UCSD-AML1 (cell line): ENCODE measurements around the gene SHC1.
"Not testable (repeated sequence)": the region's sequence is repeated elsewhere in the genome, so short reads cannot be mapped to it uniquely, and the experiment has no call there.

ENCODE experiments used
- DNase-seq: peaks from one replicate; lab custom pipeline; 2025; ENCODE audit not compliant: unreplicated experiment; lab: John Stamatoyannopoulos, UW

Gene SHC1

DNA sequence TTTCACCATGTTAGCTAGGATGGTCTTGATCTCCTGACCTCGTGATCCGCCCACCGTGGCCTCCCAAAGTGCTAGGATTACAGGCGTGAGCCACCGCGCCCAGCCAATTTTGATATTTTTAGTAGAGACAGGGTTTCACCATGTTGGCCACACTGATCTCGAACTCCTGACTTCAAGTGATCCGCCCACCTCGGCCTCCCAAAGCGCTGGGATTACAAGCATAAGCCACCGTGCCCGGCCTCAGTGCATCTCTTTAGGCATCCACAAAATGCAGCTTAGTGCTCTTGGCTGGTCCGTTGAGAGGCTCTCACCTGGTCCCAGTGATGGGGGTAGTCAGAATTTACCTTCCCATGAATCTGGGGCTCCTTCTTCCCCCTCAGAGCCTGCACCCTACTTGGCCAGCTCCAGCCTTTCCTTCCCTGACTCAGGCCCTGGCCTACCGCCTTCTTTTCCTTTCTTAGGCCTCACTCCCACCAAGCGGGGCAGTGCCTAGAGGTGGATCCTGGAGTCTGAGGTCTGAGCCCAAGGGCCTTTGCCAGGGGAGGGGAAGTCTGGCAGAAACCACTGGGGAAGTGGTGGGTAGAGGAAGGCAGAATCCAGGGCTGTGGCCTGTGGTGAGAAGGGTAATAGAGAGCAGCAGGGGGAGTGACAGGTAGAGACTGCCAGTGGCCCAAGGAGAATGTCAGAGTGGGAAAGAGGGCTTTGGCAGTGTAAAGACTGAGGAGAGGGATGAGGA lies 26.6 kb upstream of the SHC1 start:
- peak; percentile 79 for DNase-seq

DNA sequence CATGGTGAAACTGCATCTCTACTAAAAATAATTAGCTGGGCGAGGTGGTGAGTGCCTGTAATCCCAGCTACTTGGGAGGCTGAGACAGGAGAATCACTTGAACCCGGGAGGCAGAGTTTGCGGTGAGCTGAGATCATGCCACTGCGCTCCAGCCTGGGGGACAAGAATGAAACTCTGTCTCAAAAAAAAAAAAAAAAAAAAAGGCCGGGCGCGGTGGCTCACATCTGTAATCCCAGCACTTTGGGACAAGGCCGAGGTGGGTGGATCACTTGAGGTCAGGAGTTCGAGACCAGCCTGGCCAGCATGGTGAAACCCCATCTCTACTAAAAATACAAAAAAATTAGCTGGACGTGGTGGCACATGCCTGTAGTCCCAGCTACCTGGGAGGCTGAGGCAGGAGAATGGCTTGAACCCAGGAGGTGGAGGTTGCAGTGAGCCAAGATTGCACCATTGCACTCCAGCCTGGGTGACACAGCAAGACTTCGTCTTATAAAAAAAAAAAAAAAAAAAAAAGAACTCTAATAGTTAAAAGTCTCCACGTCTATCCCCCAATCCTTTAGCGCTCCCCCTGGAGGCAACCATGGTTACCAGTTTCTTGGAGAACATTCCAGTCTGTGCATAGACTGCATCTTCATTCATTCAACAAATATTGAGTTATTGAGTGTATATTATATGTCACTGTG lies 24.9 kb upstream of the SHC1 start:
- DNase-seq = peak; percentile 47

DNA sequence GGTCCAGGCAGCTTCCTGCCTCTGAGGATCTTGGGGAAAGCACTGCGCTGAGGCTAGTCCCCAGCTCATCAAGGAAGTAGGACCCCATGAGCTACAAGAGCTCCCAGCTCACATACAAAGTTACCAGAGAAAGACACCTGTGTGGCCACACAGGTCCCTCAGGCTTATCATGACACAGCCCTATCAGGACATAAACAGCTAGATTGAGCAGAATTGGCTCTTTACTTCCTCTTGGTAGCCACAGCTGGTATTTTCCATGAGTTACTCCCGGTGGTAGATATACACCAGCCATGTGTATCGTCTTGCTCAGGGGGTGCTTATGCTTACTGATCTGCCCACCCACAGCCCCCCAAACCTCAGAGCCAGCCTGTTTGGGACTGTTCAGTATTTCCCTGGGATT lies 24.0 kb upstream of the SHC1 start:
- no peak for DNase-seq

DNA sequence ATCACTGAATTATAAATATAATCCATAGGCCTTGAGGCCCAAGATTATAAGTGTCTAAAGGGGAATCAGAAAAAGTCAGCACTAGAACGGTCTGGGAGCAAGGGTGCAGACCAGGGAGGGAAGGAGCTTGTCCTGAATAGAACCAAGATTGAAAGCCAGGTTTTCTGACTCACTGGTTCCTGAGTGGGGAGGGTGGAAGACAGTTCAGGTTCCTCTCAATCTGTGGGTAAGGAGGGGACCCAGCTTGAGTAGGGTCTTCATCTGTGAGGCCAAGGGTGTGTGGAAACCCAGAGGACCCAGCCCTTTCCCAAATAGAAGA lies 23.7 kb upstream of the SHC1 start:
- DNase-seq = no peak

DNA sequence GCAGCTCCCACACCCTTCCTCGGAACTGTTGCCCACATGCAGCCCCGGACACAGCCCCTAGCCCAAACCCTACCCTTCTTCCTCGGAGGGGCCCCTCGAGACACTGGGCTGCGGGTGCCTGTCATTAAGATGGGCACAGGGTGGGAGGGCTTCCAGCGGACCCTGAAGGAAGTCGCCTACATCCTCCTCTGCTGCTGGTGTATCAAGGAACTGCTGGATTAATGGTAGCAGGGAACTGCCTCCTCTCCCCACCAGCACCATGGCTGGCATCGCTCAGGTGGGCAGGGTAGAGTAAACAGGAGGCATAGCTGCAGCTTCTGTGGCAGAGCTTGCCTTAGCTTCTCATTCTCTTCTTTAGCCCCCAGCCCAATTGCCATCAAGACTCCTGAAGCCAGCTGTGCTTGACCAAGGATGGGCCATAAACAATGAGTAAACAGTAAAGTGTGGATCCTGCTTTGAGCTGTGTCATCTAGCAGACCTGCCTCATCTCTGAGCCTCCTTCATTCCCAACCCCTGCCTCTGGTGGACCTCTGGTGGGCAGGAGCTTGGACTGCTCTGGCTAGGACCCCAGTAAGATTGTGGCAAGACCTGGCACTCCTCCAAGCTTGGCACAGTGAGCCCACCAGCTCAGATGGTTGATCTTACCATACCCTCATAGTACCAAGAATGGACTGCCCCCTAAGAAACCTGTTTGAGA lies 23.2 kb upstream of the SHC1 start, which contains the start of gene LENEP:
LENEP (plus strand) TSS at position 15 of the 697 bp plus-strand sequence; CDS start at position 37, 22 bp downstream.
- DNase-seq = no peak

DNA sequence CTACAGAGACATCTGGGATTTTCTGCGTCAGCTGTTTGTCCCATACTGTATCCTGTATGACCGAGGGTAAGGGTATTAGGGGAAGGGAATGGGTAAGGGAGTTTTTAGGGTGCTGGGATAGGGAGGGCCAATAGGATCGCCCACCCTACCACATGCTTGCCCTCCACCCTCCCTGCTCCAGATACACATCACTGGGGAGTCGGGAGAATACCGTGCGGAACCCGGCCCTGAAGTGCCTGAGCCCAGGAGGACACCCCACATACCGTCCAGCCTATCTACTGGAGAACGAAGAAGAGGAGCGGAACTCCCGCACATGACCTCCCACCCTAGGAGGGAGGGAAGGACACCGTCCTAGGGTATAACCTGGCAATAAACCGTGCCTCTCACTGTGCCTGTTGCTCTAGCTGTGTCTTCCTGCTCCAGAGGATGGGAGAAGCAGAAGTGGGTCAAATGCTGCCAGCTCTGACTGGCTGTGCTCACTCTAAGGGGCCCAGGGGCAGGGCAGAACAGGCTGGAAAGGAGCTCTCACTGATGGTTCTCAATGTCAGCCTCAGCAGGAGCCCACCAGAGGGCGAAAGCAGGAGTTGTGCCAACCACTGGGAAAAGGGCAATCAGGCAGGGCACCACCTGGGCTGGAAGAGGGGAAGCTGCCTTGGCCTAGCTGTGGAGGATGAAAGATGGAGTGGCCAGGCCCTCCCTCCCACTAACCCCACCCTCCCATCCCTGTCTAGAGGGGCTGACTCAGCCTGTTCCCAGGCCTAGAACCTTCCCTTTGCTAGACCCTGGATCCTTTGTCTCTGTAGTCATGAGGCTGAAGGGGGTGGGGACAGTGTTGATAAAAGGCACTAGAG lies 22.4 kb upstream of the SHC1 start:
- DNase-seq = peak; percentile 39

DNA sequence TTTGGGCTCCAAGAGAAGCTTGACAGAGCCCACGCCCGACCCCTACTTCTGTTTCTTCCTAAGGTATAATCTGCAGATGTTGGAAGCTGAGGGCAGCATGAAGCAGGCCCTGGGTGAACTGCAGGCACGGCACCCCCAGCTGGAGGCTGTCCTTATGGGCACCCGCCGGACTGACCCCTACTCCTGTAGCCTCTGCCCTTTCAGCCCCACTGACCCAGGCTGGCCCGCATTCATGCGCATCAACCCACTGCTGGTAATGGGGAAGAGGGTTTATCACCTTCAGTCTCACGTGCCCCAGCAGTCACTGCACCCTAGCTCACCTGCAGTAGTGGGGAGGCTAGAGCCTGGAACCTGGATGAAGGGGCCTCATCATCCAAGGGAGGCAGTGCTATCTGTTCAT lies 19.7 kb upstream of the SHC1 start:
- no peak for DNase-seq

DNA sequence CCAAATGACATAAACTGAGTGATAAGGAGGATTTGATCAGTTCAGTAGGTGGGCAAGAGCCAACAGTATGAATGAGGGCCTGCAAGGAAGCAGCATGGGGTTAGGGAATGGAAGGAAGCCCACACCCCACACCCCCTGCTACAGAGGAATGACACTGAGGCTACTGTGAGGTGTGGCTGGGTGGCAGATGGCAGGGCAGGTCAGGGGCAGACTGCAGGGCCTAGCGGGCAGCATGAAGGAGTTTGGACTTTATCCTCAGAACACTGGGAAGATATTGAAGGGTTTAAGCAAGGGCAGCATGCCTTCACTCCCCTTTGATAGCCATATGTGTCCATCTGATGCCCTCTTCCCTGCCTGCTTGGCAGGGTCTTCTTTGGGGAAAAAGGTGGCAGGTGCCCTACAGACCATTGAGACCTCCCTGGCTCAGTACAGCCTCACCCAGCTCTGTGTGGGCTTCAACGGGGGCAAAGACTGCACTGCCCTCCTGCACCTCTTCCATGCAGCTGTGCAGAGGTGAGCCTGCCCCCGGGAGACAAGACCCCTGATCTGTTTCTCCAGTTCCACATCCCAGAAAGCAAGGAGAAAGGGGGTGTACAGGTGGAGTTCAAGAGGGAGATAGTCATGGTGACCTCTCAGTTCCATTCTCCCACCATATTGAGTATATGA lies 18.8 kb upstream of the SHC1 start:
- no peak for DNase-seq

DNA sequence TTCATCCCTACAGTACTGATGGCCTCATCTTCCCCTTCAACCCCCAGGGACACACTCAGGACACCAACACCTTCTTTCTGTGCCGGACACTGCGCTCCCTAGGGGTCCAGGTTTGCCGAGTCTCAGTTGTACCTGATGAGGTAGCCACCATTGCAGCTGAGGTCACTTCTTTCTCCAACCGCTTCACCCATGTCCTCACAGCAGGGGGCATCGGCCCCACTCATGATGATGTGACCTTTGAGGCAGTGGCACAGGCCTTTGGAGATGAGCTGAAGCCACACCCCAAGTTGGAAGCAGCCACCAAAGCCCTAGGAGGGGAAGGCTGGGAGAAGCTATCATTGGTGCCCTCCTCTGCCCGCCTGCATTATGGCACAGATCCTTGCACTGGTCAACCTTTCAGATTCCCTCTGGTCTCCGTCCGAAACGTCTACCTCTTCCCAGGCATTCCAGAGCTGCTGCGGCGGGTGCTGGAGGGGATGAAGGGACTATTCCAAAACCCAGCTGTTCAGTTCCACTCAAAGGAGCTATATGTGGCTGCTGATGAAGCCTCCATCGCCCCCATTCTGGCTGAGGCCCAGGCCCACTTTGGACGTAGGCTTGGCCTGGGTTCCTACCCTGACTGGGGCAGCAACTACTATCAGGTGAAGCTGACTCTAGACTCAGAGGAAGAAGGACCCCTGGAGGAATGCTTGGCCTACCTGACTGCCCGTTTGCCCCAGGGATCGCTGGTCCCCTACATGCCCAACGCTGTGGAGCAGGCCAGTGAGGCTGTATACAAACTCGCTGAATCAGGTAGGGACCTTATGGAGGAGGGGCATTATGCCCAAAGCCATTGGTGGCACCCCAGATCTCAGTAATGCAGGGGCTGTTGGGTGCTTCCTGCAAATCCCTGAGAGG lies 17.8 kb upstream of the SHC1 start:
- peak; percentile 29 for DNase-seq

DNA sequence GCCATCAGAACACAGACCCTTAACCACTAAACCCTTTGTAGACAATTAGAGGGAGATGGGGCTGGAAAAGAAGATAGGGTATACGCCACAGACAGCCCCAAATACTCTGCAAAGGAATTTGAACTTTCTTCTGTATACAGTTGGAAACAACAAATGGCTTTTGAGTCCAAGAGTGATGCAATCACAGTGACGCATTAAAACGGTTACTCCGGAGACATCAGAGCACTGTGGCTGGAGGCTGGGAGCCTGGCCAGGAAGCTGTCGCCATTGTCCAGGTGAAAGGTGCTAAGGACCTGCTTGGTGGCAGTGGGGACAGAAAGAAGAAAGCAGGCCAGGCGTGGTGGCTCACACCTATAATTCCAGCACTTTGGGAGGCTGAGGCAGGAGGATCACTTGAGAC lies 16.8 kb upstream of the SHC1 start:
- DNase-seq = no peak

DNA sequence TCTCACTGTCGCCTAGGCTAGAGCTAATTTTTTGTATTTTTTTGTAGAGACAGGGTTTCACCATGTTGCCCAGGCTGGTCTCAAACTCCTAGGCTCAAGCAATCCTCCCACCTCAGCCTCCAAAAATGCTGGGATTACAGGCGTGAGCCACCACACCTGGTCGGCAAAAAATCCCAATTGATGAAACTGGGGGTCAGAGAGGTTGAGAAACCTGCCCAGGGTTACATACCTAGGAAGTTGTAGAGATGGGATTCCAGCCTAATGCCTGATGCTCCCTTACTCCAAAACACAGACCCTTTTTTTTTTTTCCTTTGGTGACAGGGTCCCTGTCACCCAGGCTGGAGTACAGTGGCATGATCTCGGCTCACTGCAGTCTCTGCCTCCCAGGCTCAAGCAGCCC lies 16.2 kb upstream of the SHC1 start:
- not testable (repeated sequence) for DNase-seq

DNA sequence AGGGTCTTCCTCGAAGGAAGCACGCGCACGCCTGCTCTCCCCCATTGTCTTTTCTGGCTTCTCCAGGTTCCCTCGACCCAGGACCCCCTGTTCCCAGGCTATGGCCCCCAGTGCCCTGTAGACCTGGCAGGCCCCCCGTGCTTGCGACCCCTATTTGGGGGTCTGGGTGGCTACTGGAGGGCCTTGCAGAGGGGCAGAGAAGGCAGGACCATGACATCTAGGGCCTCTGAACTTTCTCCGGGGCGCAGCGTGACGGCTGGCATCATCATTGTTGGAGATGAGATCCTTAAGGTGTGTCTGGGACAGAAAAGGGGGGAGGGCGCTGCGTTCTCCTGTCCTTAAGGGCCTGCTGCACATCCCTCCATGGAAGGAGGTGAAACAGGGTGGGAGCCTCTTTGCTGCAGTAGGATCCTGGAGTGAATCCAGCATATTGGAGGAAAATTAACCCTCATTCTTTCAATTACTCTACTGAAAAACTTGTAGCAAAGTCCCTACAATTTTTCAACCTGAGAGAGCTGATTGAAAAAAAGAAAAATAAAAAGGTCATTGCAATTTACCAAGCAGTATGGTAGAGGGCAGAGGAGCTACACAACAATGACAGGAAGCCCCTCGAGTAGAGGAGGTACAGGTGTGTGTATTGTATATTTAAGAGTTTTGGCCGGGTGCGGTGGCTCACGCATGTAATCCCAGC lies 13.4 kb upstream of the SHC1 start:
- no peak for DNase-seq

DNA sequence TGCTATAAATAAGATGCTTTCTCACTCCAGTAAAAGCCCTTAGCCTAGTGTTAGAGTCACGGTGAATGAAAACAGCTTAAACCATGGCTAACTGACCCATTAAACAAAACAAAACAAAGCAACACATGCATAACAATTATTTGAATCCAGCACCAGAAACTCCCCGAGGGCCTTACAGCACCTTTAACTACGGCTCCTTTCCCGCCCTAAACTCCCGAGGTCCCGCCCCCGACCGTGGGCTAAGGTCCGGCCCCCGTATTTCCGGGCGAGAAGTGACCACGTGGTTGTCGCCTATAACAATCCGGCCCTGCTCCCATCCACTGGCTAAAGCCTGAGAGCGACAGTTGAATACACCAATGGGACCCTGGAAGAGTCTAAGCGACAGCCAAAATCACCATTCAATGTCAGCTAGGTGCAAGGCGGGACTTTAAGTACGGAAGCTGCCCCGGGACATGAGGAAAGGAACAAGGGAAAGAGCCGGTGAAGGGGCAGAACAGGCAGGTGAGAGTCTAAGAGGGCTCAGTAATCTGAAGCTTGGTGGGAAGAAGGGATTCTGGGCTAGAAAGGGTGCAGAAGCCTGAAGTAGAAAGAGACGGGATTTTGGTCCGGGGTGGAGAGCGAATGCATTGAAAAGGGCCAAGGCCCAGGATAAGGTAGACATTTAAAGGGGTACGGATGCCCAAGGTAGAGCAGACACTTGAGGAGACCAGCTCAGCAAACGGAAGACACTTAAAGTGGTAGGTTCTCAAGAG lies 12.5 kb upstream of the SHC1 start, which contains the start of gene FLAD1:
FLAD1 (plus strand) TSS at position 448 of the 752 bp plus-strand sequence. CDS start 351 bp downstream, outside the sequence.
- peak; percentile 92 for DNase-seq

DNA sequence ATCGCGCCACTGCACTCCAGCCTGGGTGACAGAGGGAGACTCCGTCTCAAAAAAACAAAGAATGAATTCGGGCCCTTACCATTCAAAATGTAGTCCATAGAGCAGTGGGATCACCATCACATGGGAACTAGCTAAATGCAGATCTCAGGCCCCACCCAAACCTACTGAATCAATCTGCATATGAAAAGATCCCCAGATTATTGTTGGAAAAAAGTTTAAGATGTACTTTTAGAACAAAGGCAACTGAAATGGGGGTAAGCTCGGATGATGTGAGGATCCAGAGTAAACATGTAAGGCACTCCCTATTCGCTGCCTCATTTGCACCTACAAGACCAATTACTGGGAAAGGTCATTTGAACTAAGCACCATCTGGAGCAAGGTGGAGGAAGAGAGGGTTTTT lies 11.8 kb upstream of the SHC1 start:
- DNase-seq = no peak

DNA sequence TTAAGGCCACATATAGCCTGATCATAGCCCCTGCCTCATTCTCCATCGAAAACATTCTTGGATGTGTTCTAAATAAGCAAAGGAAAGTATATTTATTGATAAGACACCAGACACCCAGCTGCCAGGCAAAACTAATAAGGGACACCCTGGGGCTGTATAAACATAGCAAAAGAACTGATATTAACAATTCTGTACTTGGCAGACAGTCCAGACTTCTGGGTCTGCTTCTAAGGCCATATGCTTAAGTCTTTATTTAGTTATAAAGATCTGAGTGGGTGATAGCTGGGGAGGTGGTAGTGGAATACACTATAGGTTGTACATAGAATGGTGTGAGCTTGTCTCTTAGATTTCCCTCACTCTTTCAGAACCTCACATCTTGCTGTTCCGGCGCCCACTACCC lies 7.8 kb upstream of the SHC1 start:
- no peak for DNase-seq

DNA sequence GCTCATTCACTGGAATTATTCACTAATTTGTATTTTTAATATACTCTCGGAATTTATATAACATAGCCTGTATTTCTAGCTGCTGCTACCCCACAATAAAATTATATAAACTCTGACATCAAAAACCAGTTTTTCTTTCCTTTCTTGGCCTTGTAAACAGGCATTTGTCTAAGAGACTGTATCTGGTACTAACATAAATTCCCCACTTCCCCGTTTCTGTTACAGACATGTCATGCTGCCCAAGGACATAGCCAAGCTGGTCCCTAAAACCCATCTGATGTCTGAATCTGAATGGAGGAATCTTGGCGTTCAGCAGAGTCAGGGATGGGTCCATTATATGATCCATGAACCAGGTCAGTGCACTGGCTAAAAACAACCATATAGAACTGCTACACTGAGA lies 7.2 kb upstream of the SHC1 start:
- not testable (repeated sequence) for DNase-seq

DNA sequence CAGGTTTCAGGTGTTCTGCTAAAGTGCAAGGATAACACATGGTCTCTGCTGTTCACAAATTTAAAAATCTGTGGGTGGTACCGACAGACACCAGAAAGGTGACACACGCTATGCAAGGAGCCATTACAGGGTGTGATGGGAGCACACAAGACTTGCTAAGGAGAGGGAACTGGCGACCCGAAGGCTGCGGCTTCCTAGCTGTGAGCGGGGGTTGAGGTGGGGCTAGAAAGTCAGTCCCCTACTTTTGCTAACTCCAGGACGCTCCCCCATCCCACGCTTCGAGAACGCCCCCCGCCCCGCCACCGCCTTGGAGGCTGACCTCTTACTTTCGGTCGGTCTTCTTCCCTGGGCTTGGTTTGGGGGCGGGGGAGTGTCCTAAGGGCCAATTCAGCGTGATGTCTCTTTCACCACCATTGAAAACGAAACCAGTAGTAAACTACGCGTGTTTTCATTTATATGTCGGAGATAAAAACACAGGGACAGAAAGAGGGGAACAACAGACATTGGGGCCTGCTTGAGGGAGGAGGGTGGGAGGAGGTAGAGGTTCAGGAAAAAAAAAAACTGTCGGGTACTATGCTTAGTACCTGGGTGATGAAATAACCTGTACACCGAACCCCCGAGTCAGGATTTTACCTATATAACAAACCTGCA lies 5.0 kb upstream of the SHC1 start:
- peak; percentile 63 for DNase-seq
